NK-92 treated with Interleukin-12 subunit alpha and Interleukin-12 subunit beta, amount 100 ng/mL, for 24 hours (cell line): ENCODE data around the gene RECK.
"Not testable (repeated sequence)": the region's sequence is repeated elsewhere in the genome, so short reads cannot be mapped to it uniquely, and the experiment has no call there.

Source experiments
- DNase-seq: peaks from one replicate; lab custom pipeline; 2025; lab: John Stamatoyannopoulos, UW

The RECK gene

GRCh38 chr9:36118201-36118600 lies 81.5 kb downstream of the RECK start:
- DNase-seq: no peak

DNA sequence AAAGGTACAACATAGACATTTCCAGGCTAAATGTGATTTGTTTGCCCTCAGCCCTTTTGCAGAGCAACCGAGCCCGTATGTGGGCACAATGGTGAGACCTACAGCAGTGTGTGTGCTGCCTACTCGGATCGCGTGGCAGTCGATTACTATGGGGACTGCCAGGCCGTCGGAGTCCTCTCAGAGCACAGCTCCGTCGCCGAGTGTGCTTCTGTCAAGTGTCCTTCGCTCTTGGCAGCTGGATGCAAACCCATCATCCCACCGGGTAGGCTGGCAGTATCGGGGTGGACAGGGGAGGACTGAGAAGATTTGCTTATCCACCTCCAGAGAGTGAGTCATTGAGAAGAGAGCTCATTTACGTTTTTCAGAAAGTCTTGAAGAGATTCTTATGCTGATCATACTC lies 82.0 kb downstream of the RECK start:
- DNase-seq: no peak

GRCh38 chr9:36119476-36119875 lies 82.8 kb downstream of the RECK start:
- DNase-seq: no peak

- DNase-seq: no peak
These were observed 84.0 kb downstream of the RECK start for GRCh38 chr9:36120705-36121104.

DNA sequence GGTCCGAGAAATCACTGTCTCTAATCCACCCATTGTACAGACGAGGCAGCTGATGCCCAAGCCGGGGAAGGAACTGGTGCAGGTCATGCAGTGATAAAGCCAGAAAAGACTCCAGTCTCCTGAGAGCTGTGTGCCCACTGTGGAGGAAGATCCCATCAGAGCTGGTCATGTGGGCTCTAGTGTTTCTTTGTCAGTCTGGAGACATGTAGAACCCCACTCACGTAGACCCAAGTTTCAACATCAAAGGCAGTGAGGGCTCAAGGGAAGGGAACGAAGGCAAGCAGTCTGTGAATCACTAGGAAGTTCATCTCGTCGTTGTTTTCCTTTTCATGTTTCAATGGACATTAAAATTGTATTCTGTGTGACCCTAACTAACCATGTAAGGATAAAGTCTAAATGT lies 85.3 kb downstream of the RECK start:
- DNase-seq: no peak

DNA sequence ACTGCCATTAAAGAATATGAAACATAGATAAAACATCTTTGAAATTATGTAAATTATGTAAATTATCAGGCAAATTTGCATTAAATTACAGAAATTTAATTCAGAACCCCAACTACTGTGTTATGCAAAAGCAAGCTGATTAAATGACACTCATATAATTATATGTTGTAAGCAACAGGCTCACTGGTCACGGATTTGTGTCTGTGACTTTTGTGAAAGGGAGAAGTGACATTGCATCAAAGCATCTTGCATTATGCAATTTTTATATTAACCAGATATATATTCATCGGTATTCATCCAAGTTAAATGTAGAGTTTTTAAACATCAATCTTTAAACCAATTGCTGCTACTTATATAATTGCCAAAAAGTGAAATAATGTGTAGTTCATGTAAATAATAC lies 86.8 kb downstream of the RECK start:
- no peak for DNase-seq

DNA sequence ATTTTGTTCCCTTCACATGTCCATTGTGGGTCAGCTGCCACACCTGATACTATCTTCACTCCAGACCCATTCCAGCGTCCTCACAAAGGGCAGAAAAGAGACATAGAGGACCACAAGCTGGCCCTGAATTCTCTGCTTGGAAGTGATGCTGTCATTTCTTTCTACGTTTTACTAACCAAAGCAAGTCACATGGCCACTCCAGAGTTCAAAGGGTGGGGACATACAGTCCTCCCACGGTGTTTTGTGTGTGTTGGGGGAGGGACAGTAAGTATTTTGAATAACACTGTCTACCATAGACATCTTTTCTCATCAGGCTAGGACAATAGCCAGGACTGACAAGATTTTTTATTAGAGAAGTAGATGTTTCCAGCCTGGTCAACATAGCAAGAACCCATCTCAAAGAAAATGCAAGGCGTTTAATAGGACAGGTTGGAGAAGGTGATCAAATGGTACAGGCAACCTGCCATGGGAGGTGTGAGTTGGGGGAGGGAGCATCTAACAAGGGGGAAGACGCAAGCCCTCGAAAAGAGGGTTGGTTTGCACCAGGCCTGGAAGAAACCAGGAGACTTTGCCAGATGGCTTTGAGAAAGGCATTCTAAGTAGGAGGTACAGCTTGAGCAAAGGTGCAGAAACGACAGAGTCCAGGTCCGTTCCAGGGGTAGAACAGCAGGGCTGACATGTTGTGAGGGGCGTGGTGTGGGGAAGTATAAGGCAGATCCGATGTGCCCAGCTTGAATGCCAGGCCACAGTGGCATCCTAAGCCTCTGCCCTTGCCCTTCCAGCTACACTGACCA lies 88.5 kb downstream of the RECK start:
- no peak for DNase-seq

- no peak for DNase-seq
These were observed 89.5 kb downstream of the RECK start for GRCh38 chr9:36126016-36126730.

GRCh38 chr9:36127652-36128244 lies 91.0 kb downstream of the RECK start:
- no peak for DNase-seq

DNA sequence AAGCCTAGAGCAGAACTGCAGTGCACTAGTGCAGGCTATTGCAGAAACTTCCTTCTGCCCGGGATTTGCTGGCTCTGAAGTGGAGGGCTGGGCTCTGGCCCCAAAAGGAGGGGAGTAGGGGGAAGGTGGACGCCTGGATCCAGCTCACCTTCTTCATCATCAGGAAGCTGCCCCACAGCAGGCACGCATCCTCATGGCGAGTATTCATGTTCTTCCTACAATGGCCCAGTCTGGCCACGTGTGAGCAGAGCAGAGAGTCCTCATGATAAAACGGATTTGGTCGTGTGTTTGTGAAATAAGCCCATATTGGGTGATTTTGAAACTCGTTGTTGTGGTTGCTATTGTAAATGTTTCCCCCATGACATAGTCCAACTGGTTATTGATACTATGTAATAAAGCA lies 91.6 kb downstream of the RECK start:
- DNase-seq: no peak

DNA sequence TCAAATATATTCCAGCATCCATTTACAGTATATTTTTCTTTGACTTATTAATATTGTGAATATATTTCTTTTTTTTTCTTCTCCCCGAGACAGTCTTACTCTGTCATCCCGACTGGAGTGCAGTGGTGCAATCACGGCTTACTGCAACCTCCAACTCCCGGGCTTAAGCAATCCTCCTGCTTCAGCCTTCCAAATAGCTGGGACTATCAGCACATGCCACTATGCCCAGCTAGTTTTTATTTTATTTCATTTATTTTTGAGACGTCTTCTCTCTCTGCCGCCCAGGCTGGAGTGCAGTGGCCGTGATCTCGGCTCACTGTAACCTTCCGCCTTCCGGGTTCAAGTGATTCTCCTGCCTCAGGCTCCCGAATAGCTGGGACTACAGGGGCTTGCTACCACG lies 92.4 kb downstream of the RECK start:
- no peak for DNase-seq

GRCh38 chr9:36131666-36132065 lies 95.0 kb downstream of the RECK start:
- DNase-seq: not testable (repeated sequence)

GRCh38 chr9:36132086-36132485 lies 95.4 kb downstream of the RECK start:
- no peak for DNase-seq

DNA sequence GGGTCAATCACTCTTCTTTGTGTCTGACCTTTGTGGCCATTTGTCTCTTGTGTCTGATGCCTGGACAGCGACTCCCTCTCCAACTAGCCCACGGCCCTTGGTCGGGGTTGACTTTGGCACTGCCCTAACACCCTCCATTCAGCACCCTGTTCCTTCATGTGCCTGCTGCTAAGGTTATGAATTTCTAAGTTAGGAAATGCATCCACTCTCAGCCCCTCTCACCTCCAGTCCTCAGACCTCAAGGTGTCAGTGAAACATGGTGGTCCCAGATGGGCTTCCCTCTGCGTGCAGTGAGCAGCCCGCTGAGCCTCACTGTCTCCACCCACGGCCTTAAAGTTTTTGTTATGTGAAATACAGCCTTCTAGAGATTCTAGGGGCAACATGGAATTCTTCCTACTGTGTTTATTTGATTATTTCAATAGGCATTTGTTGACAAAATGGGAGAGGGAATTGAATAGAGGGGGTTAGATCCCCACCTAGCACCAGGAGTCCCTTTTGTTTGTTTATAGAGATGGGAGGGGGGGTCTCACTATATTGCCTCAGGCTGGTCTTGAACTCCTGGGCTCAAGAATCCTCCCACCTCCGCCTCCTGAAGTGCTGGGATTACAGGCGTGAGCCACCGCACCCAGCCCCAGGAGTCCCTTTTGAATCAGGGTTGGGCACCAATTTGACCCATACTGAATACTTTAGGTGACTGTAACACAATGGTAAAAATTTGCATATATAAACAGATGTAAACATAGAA lies 98.2 kb downstream of the RECK start:
- DNase-seq: no peak

- DNase-seq: no peak
These were observed 99.1 kb downstream of the RECK start for GRCh38 chr9:36135741-36136271.

DNA sequence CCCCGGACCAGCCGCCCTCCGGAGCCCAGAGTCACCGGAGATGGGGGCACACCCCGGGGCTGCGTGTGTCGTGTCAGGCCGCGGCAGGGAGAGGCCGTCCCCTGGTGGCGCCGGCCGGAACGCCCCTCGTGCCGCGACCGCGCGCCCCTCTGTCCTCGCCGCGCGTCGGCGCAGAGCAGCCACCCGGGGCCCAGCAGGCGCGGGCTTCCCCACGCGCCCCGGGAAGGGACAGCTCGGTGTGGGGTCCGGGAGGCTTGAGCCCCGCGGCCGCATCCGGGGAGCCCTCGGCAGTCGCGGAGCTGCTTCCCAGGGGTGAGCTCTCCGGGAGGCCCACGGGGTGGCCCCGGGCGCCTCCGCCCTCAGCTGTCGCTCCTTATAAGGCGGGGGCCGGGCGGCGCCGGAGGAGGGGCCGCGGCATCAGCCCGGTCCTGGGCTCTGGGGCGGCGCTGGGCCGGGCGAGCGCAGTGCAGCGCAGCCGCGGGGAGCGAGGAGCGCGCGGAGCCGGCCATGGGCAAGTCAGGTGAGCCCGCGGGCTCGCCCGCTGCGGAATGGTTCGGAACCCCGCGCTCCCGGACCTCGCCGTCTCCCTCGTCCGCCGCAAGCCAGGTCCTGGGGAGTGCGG lies 99.7 kb downstream of the RECK start, which contains the start of gene GLIPR2:
TSS of gene GLIPR2 (plus strand) at position 462 of the 622 bp plus-strand sequence. CDS start at position 508, 46 bp downstream.
- DNase-seq: peak; percentile 42

DNA sequence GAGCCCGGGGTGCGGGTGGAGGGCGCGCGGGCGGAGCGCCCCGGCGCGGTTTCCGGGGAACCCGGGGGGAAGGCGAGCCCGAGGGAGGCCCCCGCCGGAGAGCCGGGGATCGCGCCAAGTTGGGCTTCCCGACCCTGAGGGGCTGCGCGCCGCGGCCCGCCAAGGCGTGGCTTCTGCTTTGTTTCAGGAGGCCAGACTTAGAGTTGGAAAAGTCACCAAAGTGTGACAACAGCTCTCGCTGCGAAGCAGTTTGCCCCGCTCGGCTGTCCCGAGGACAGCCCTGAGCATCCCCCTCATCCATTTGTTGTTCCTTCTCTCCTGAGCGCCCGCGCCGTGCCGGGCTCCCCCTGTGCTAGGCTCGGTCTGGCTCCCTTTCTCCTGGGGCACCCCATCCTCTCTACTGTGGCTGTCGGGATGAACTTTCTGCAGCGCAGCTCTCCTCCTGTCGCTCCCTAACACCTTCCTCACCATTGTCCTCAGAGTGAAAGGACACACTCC lies 100.2 kb downstream of the RECK start:
- DNase-seq: no peak

DNA sequence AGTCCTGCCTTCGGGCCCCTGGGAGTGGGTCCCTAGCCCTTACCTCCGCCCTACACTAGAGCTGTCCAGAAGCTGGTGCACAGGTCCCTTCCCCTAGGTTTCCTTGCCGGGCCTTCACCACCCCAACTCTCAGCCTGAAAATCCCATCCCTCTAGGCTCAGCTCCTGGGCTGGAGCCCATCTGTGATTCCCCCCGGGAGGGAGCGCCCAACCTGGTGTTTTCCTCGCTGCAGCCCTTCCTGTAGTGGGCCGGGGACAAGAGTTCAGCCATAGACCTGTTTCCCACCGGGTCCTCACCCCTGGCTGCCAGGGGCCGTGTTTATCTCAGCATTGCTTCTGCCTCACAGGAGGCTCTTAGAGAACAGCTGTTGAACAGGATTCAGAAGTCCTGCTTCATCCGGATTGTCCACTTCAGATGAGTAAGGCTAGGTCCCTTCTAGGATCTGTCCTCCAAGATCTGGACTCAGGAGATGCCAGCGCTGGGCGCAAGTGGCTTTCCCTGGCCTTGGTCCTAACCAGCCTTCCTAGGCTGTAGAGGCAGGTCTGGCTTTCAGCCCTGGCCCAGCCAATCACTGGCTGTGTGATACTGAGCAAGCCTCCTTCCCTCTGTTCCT lies 100.8 kb downstream of the RECK start:
- no peak for DNase-seq

- DNase-seq: no peak
These were observed 101.8 kb downstream of the RECK start for GRCh38 chr9:36138496-36138895.

DNA sequence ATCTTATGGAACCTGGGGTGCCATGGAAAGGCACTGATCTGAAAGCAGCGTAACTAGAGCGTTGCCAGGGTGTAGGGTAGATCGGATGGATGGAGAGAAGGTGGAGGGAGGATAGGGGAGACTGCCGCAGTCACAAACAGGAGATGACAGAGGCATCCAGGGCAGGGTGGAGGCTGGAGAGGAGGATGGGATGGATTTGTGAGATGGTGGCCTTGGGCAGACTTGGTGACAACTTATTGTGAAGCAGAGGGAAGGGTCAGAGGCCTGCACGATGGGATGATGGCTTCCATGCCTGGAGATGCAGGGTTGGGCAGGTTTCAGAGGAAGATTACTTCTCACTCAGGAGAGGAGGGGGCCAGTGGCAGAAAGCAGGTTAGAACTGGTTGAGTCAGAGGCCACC lies 102.2 kb downstream of the RECK start:
- no peak for DNase-seq
